Natural killer cell (primary cell): ENCODE measurements around the gene PREB. TPM values are rescaled to one million over a fixed set of nuclear protein-coding genes. Genes with fewer than 3 reads are reported as not detected.

Experiments used
- ATAC-seq, 3 donors: fragments of 150-1000 bp in 2 of 3; fragments of 200-7000 bp in 1 of 3; cut with Tn5 transposase; 1 replicate in 1 of 3; 2 replicates in 2 of 3; pipeline ENCODE4 v1.10.0; 2021; ENCODE audit warnings: mild to moderate bottlenecking in 2 of 3, moderate library complexity in 2 of 3
- DNase-seq, 2 donors: peaks; one replicate each; pipeline versions ENCODE4 v3.0.0 to v3.0.0-alpha.2; 2013 to 2021; ENCODE audit warnings: mixed read lengths in 1 of 2
- H3K27ac ChIP-seq: one replicate; pipeline ENCODE4 v1.5.1; 2013; ENCODE audit warnings: mild to moderate bottlenecking, low read length
- H3K27me3 ChIP-seq: one replicate; pipeline ENCODE4 v1.6.1; 2013; ENCODE audit warnings: low read length; ENCODE audit not compliant: control insufficient read depth, insufficient read depth
- H3K36me3 ChIP-seq: one replicate; pipeline ENCODE4 v1.6.1; 2013; ENCODE audit warnings: low read length; ENCODE audit not compliant: control insufficient read depth, insufficient read depth
- H3K4me1 ChIP-seq: one replicate; pipeline ENCODE4 v1.6.1; 2013; ENCODE audit warnings: low read length; ENCODE audit not compliant: control insufficient read depth, insufficient read depth
- H3K4me3 ChIP-seq: one replicate; pipeline ENCODE4 v1.5.1; 2013; ENCODE audit warnings: low read length
- H3K9me3 ChIP-seq: one replicate; pipeline ENCODE4 v1.6.1; 2013; ENCODE audit warnings: low read length; ENCODE audit not compliant: control insufficient read depth, insufficient read depth
- H3K27ac Mint-ChIP-seq, 2 donors: one replicate each; pipeline ENCODE4 v1.8.0; 2022; ENCODE audit warnings: mild to moderate bottlenecking in 2 of 2, mixed read lengths in 2 of 2, moderate library complexity in 1 of 2
- H3K27me3 Mint-ChIP-seq, 2 donors: one replicate each; pipeline ENCODE4 v1.8.0; 2022; ENCODE audit warnings: low read depth in 2 of 2, mixed read lengths in 2 of 2
- H3K36me3 Mint-ChIP-seq: one replicate; pipeline ENCODE4 v1.8.0; 2022; ENCODE audit warnings: mixed read lengths
- H3K4me1 Mint-ChIP-seq, 2 donors: one replicate each; pipeline ENCODE4 v1.8.0; 2022; ENCODE audit warnings: mixed read lengths in 2 of 2
- H3K4me3 Mint-ChIP-seq: one replicate; pipeline ENCODE4 v1.8.0; 2022; ENCODE audit warnings: mild to moderate bottlenecking, moderate library complexity, mixed read lengths
- H3K9me3 Mint-ChIP-seq, 2 donors: one replicate each; pipeline ENCODE4 v1.8.0; 2022; ENCODE audit warnings: mixed read lengths in 2 of 2
- WGBS: methylation state at CpG from one replicate; pipeline ENCODE4 v1.1.7; 2013; ENCODE audit warnings: missing lambda C conversion rate; ENCODE audit not compliant: insufficient coverage; 5-methylcytosine and 5-hydroxymethylcytosine counted together
- intact Hi-C: fragments of 100-400 bp; cut with micrococcal nuclease; formaldehyde crosslinking; loops from one replicate; pipeline ENCODE4 v1.14.2; 2022
- total RNA-seq, 4 donors: library from RNA; stranded (reverse); fragments of 120-200 nt in 1 of 4; gene quantifications; one replicate each; pipeline versions ENCODE4 v1.2.3 to v1.2.4, GENCODE V29; 2013 to 2022
- TF ChIP-seq, protein P1 (sequence below): fragments of 200-600 bp; IDR thresholded peaks from one replicate; pipeline ENCODE4 v1.8.0; 2022; ENCODE audit warnings: antibody characterized with exemption

Gene PREB
- total RNA-seq, 3 donors from 2014 or later (not counting 1 experiment from before 2014, with no cell fraction given), result 24.6 to 41.5 (median 31.2) TPM

DNA sequence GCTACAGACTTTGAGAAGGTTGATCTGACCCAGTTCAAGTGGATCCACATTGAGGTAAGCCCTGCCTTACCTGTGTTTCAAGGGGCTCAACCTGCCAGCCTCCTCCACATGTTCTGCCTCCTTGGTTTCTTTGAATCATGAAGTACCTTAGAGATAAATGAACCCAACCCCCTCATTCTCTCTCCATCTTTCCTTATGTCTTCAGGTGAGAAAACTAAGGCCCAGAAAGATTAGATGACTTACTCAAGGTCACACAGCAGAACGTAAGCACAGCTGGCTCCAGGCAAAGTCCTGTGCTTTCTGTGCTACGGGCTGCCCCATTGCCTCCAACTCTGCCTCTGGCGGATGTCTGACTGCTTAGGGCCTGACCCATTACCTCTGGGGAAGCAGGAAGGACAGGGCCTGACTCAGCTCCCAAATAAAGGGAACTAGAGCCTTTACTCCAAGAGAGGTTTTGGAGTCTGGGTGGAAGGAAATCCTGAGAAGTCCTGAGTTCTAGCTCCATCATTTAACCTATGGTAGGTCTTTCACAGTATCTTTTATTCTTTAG lies 37.6 kb downstream of the PREB start:
- Histone ChIP-seq H3K27me3 (no peaks in the 10 kb centered on the region), H3K36me3 (no peaks in the 10 kb centered on the region), H3K4me3 (no peak overlapping the region), H3K9me3 (no peaks in the 10 kb centered on the region), H3K4me1 (peaks cover 9% of the 10 kb centered on the region), H3K27ac (no peak overlapping the region)
- DNase-seq, result no peak
- no peak for ATAC-seq
- no peak overlapping the region for H3K27ac Mint-ChIP-seq
- H3K4me1 Mint-ChIP-seq, result peaks cover 0 to 16% of the 10 kb centered on the region in 2 donors
- no peaks in the 10 kb centered on the region for H3K36me3 Mint-ChIP-seq
- TF ChIP-seq, protein P1, sequence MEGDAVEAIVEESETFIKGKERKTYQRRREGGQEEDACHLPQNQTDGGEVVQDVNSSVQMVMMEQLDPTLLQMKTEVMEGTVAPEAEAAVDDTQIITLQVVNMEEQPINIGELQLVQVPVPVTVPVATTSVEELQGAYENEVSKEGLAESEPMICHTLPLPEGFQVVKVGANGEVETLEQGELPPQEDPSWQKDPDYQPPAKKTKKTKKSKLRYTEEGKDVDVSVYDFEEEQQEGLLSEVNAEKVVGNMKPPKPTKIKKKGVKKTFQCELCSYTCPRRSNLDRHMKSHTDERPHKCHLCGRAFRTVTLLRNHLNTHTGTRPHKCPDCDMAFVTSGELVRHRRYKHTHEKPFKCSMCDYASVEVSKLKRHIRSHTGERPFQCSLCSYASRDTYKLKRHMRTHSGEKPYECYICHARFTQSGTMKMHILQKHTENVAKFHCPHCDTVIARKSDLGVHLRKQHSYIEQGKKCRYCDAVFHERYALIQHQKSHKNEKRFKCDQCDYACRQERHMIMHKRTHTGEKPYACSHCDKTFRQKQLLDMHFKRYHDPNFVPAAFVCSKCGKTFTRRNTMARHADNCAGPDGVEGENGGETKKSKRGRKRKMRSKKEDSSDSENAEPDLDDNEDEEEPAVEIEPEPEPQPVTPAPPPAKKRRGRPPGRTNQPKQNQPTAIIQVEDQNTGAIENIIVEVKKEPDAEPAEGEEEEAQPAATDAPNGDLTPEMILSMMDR, result no peak
- H3K9me3 Mint-ChIP-seq, result no peaks in the 10 kb centered on the region
- intact Hi-C loops, result no loop called here
- 77% methylated on average over 3 of the region's 3 CpGs for WGBS
- no peak overlapping the region for H3K4me3 Mint-ChIP-seq
- no peaks in the 10 kb centered on the region for H3K27me3 Mint-ChIP-seq

DNA sequence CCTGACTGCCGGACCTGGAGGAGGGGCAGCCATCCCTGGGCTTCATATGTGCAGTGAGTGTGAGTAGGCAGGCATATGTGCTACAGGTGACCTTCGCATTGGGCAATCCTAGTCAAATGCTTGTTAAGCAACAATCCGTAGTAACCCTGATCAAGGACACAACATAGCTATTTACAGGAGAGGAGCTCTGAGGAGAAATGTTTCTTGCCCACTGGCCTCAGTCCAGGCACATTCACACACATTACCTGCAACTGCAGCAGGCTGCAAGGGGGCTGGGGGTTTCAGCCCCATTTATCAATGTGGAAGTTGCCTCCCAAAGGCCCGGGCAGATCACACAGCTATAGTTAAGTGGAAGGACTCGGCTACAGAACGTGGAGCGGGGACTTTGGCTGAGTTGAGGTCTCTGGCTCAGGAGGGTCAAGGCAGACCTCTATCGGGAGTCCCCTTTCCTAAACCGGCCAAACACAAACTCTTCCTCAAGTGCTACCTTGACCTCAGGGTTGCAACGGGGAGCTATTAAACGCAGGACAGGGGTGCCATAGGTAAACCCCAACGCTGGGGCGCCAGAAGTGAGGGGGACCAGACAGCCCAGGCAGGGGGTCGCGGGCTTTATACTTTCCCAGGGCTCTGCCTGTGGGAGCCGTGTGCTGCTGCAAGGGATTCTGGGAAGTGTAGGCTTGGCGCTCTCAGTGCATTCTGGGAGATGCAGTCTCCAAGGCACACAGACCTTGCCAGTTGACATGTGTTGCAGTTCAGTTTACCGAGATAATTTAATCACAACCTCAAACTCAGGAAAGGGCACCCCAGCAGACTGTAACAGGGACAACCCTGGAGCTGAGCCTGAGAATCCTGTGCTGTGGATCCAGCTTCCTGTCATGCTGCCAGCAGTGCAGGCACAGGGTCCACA lies 38.4 kb downstream of the PREB start:
- Mint-ChIP-seq H3K27me3 (no peaks in the 10 kb centered on the region), H3K4me1 (peaks cover 0 to 16% of the 10 kb centered on the region in 2 donors), H3K36me3 (no peaks in the 10 kb centered on the region), H3K4me3 (peak overlapping the region; percentile 61), H3K27ac (no peak overlapping the region), H3K9me3 (no peaks in the 10 kb centered on the region)
- Histone ChIP-seq H3K27me3 (no peaks in the 10 kb centered on the region), H3K27ac (no peak overlapping the region), H3K4me1 (peaks cover 9% of the 10 kb centered on the region), H3K9me3 (no peaks in the 10 kb centered on the region), H3K36me3 (no peaks in the 10 kb centered on the region), H3K4me3 (no peak overlapping the region)
- intact Hi-C loops, result no loop called here
- DNase-seq (peak in 1 of 2 donors; percentile 69), ATAC-seq (peak; percentile 63 to 94 (median 88))
- WGBS, result 37% methylated on average over 18 of the region's 18 CpGs
- TF ChIP-seq, protein P1, result no peak

DNA sequence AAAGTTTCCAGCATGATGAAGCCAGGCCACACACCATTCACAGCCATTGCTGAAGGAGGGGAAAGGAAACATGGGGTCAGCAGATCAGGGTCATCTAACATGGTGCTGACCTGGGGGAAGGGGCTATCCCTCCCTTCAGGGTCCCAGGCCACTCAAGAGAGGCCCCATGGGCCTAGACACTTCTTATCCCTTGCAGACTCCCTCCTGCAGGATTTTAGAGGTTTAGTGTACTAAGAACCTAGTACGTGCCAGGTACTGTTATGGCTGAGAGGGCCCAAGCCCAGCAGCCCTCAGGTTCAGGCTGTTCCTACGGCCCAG lies 39.0 kb downstream of the PREB start:
- Histone ChIP-seq H3K27ac (no peak overlapping the region), H3K9me3 (no peaks in the 10 kb centered on the region), H3K36me3 (no peaks in the 10 kb centered on the region), H3K4me1 (peaks cover 9% of the 10 kb centered on the region), H3K4me3 (no peak overlapping the region), H3K27me3 (no peaks in the 10 kb centered on the region)
- peaks cover 0 to 16% of the 10 kb centered on the region in 2 donors for H3K4me1 Mint-ChIP-seq
- WGBS, result 100% methylated on average over 2 of the region's 2 CpGs
- intact Hi-C loops, result no loop called here
- no peak overlapping the region for H3K27ac Mint-ChIP-seq
- TF ChIP-seq, protein P1, result no peak
- ATAC-seq (no peak), DNase-seq (no peak)
- H3K4me3 Mint-ChIP-seq, result peak overlapping the region; percentile 18
- no peaks in the 10 kb centered on the region for H3K27me3 Mint-ChIP-seq
- H3K36me3 Mint-ChIP-seq, result no peaks in the 10 kb centered on the region
- no peaks in the 10 kb centered on the region for H3K9me3 Mint-ChIP-seq
